Upper lobe of left lung (tissue), 6 donors: ENCODE data around the gene GFRA3. TPM values are rescaled to one million over a fixed set of nuclear protein-coding genes. Genes with fewer than 3 reads are reported as not detected.

ENCODE experiments used
- ATAC-seq, 2 donors: fragments of 200-7000 bp; cut with Tn5 transposase; one replicate each; pipeline ENCODE4 v1.9.1; 2022; ENCODE audit warnings: mild to moderate bottlenecking in 2 of 2, moderate library complexity in 2 of 2; ENCODE audit not compliant: low FRiP score in 2 of 2
- DNase-seq, 2 donors: peaks; one replicate each; pipeline ENCODE4 v3.0.0-alpha.2; 2019 to 2020
- H3K27ac ChIP-seq, 4 donors: fragments of 200-600 bp; sonication (generic); one replicate each; pipeline ENCODE4 v1.5.1; 2016 to 2019
- H3K27me3 ChIP-seq, 4 donors: fragments of 200-600 bp; sonication (generic); one replicate each; pipeline ENCODE4 v1.5.1; 2017 to 2019
- H3K36me3 ChIP-seq, 4 donors: fragments of 200-600 bp; sonication (generic); one replicate each; pipeline ENCODE4 v1.5.1; 2016 to 2019
- H3K4me1 ChIP-seq, 4 donors: fragments of 200-600 bp; sonication (generic); one replicate each; pipeline ENCODE4 v1.5.1; 2018 to 2019
- H3K4me3 ChIP-seq, 4 donors: fragments of 200-600 bp; sonication (generic); one replicate each; pipeline ENCODE4 v1.5.1; 2017 to 2019; ENCODE audit warnings: mild to moderate bottlenecking in 2 of 4, moderate library complexity in 1 of 4
- H3K9me3 ChIP-seq, 4 donors: fragments of 200-600 bp; sonication (generic); one replicate each; pipeline ENCODE4 v1.5.1; 2018 to 2019
- CTCF ChIP-seq, 6 experiments: fragments of 450-650 bp in 4 of 6; fragments of 200-600 bp in 2 of 6; sonication (generic) in 2 of 6; IDR thresholded peaks; one replicate each; pipeline ENCODE4 v1.5.1; 2016 to 2019; ENCODE audit warnings: antibody characterized with exemption in 6 of 6
- EP300 ChIP-seq, 4 donors: sonication (generic); formaldehyde crosslinking; IDR thresholded peaks; one replicate each; pipeline ENCODE4 v1.5.1; 2017; ENCODE audit warnings: antibody characterized with exemption in 4 of 4, control low read depth in 2 of 4
- POLR2A ChIP-seq, 4 donors: fragments of 450-650 bp; IDR thresholded peaks; one replicate each; pipeline ENCODE4 v1.5.1; 2016 to 2017; ENCODE audit warnings: antibody characterized with exemption in 4 of 4, mild to moderate bottlenecking in 2 of 4
- POLR2AphosphoS5 ChIP-seq, 2 donors: sonication (generic); formaldehyde crosslinking; IDR thresholded peaks; one replicate each; pipeline ENCODE4 v1.5.1; 2017; ENCODE audit warnings: antibody characterized with exemption in 2 of 2
- WGBS, 2 donors: methylation state at CpG; one replicate each; pipeline ENCODE4 v1.1.5; 2017 to 2018; 5-methylcytosine and 5-hydroxymethylcytosine counted together
- total RNA-seq, 6 donors: library from RNA; depleted of rRNA in 4 of 6; stranded (reverse); fragments of >200 nt in 4 of 6; gene quantifications; one replicate each; pipeline versions ENCODE4 v1.1.0 to v1.2.1, GENCODE V29; 2016 to 2021
- donor health status: DM: no; HTN: no; CAD: no; lungs with moderate emphysema.
- donor health status: DM: no; HTN: yes; CAD: no; lungs with severe emphysema.

GFRA3 gene
- total RNA-seq, 6 donors from 2014 or later = 0.30 to 0.86 (median 0.33) TPM; not detected in 1

GRCh38 chr5:138233280-138233679, 41.1 kb downstream of the GFRA3 start:
- DNase-seq (no peak), ATAC-seq (no peak)
- Histone ChIP-seq H3K4me3 (no peak overlapping the region), H3K4me1 (no peaks in the 10 kb centered on the region), H3K27ac (no peak overlapping the region), H3K9me3 (no peaks in the 10 kb centered on the region), H3K27me3 (no peaks in the 10 kb centered on the region), H3K36me3 (no peaks in the 10 kb centered on the region)
- WGBS, 2 donors = 68 to 76% methylated on average over 2 of the region's 2 CpGs
- no peak for TF ChIP-seq POLR2A (IDR thresholded peaks at IDR 0.05)
- TF ChIP-seq POLR2AphosphoS5 (IDR thresholded peaks at IDR 0.05) = no peak
- no peak for TF ChIP-seq CTCF (IDR thresholded peaks at IDR 0.05)
- TF ChIP-seq EP300 (IDR thresholded peaks at IDR 0.05) = no peak

GRCh38 chr5:138230981-138231589, 43.3 kb downstream of the GFRA3 start:
- DNase-seq (no peak), ATAC-seq (peak in 1 of 2 donors; percentile 31)
- Histone ChIP-seq H3K4me3 (no peak overlapping the region), H3K27ac (no peak overlapping the region), H3K9me3 (no peaks in the 10 kb centered on the region), H3K36me3 (no peaks in the 10 kb centered on the region), H3K27me3 (no peaks in the 10 kb centered on the region), H3K4me1 (no peaks in the 10 kb centered on the region)
- WGBS, 2 donors = 48 to 68% methylated on average over 7 of the region's 7 CpGs
- no peak for TF ChIP-seq POLR2A (IDR thresholded peaks at IDR 0.05)
- no peak for TF ChIP-seq EP300 (IDR thresholded peaks at IDR 0.05)
- no peak for TF ChIP-seq CTCF (IDR thresholded peaks at IDR 0.05)
- TF ChIP-seq POLR2AphosphoS5 (IDR thresholded peaks at IDR 0.05) = no peak

GRCh38 chr5:138230261-138230660, 44.2 kb downstream of the GFRA3 start:
- Histone ChIP-seq H3K4me1 (no peaks in the 10 kb centered on the region), H3K9me3 (no peaks in the 10 kb centered on the region), H3K27me3 (no peaks in the 10 kb centered on the region), H3K27ac (no peak overlapping the region), H3K4me3 (no peak overlapping the region), H3K36me3 (no peaks in the 10 kb centered on the region)
- TF ChIP-seq POLR2AphosphoS5 (IDR thresholded peaks at IDR 0.05) (no peak), POLR2A (IDR thresholded peaks at IDR 0.05) (no peak), EP300 (IDR thresholded peaks at IDR 0.05) (no peak)
- ATAC-seq (peak in 1 of 2 donors; percentile 75), DNase-seq (no peak)

- no peak for ATAC-seq
- no peak for DNase-seq
- H3K4me3 ChIP-seq = no peak overlapping the region
- no peaks in the 10 kb centered on the region for H3K9me3 ChIP-seq
- H3K36me3 ChIP-seq = no peaks in the 10 kb centered on the region
- H3K4me1 ChIP-seq = no peaks in the 10 kb centered on the region
- TF ChIP-seq POLR2A (IDR thresholded peaks at IDR 0.05) (no peak), POLR2AphosphoS5 (IDR thresholded peaks at IDR 0.05) (no peak), CTCF (IDR thresholded peaks at IDR 0.05) (no peak), EP300 (IDR thresholded peaks at IDR 0.05) (no peak)
- 57 to 60% methylated on average over 6 of the region's 6 CpGs for WGBS, 2 donors
- no peak overlapping the region for H3K27ac ChIP-seq
- H3K27me3 ChIP-seq = no peaks in the 10 kb centered on the region
These were observed 45.0 kb downstream of the GFRA3 start for GRCh38 chr5:138229387-138229786.

- H3K27ac ChIP-seq = no peak overlapping the region
- no peak for ATAC-seq
- no peaks in the 10 kb centered on the region for H3K27me3 ChIP-seq
- peaks cover 0 to 6% (median 2%) of the 10 kb centered on the region in 4 donors for H3K4me1 ChIP-seq
- H3K9me3 ChIP-seq = no peaks in the 10 kb centered on the region
- TF ChIP-seq CTCF (IDR thresholded peaks at IDR 0.05) (no peak), EP300 (IDR thresholded peaks at IDR 0.05) (no peak), POLR2A (IDR thresholded peaks at IDR 0.05) (no peak), POLR2AphosphoS5 (IDR thresholded peaks at IDR 0.05) (no peak)
- H3K4me3 ChIP-seq = no peak overlapping the region
- H3K36me3 ChIP-seq = no peaks in the 10 kb centered on the region
- no peak for DNase-seq
These were observed 47.5 kb downstream of the GFRA3 start for GRCh38 chr5:138226910-138227309.
